Measurements from ENCODE around the gene ELOVL2.

- TF ChIP-seq POLR2AphosphoS5 (IDR thresholded peaks at IDR 0.05; ENCODE audit: borderline replicate concordance, low read depth, low read length) (no peak), EZH2 (IDR thresholded peaks at IDR 0.05) (no peak), FOXP2 (optimal IDR thresholded peaks at IDR 0.05; ENCODE audit: control extremely low read depth, extremely low read length, insufficient read depth) (no peak)
Measured at GRCh38 chr6:11018225-11018624, 25.9 kb downstream of the ELOVL2 start.

Data from SK-N-MC (cell line).